HL-60 (cell line): ENCODE measurements around the gene OTOS.

Source experiments
- DNase-seq, 2 experiments: peaks; one replicate each; pipeline ENCODE4 v3.0.0-alpha.2; 2010 to 2020; ENCODE audit warnings: low read depth in 1 of 2, low spot score in 1 of 2
- H3K27ac ChIP-seq: fragments of 250-450 bp; sonication (Bioruptor Pico); replicated peaks from 2 replicates; pipeline ENCODE4 v1.5.1; 2020; ENCODE audit warnings: mild to moderate bottlenecking, moderate library complexity
- H3K27me3 ChIP-seq: fragments of 250-450 bp; sonication (Bioruptor Pico); 2 replicates; pipeline ENCODE4 v1.5.1; 2021; ENCODE audit warnings: mild to moderate bottlenecking, moderate library complexity; ENCODE audit not compliant: insufficient read depth, poor library complexity, severe bottlenecking
- H3K4me3 ChIP-seq: replicated peaks from 2 replicates; pipeline ENCODE4 v1.5.1; 2011; ENCODE audit warnings: mild to moderate bottlenecking, control low read depth, low read length; ENCODE audit not compliant: insufficient read depth
- CTCF ChIP-seq: IDR thresholded peaks from one replicate; pipeline ENCODE4 v1.5.1; 2011; ENCODE audit warnings: low read length, control low read depth, inconsistent platforms; ENCODE audit not compliant: insufficient read depth
- GABPA ChIP-seq: IDR thresholded peaks from 2 replicates; pipeline ENCODE4 v1.6.1; 2012; ENCODE audit warnings: low read depth
- POLR2AphosphoS5 ChIP-seq: IDR thresholded peaks from 2 replicates; pipeline ENCODE4 v1.6.1; 2012; ENCODE audit warnings: low read depth
- REST ChIP-seq: IDR thresholded peaks from 2 replicates; pipeline ENCODE4 v1.6.1; 2012; ENCODE audit warnings: low read depth; ENCODE audit not compliant: insufficient replicate concordance
- SPI1 ChIP-seq: IDR thresholded peaks from 2 replicates; pipeline ENCODE4 v1.6.1; 2012; ENCODE audit warnings: low read depth, mild to moderate bottlenecking, borderline replicate concordance

The OTOS gene

GRCh38 chr2:240155745-240156390, 15.4 kb upstream of the OTOS start:
- H3K27ac ChIP-seq = no peak overlapping the region
- H3K4me3 ChIP-seq = no peak overlapping the region
- no peak for DNase-seq
- no peaks in the 10 kb centered on the region for H3K27me3 ChIP-seq
- TF ChIP-seq GABPA (no peak), SPI1 (no peak), REST (no peak), CTCF (no peak), POLR2AphosphoS5 (no peak)

GRCh38 chr2:240155048-240155744, 14.7 kb upstream of the OTOS start:
- TF ChIP-seq SPI1 = no peak
- no peak for TF ChIP-seq REST
- no peak for TF ChIP-seq GABPA
- no peak for TF ChIP-seq POLR2AphosphoS5
- TF ChIP-seq CTCF = no peak
- no peak overlapping the region for H3K27ac ChIP-seq
- no peaks in the 10 kb centered on the region for H3K27me3 ChIP-seq
- no peak for DNase-seq
- no peak overlapping the region for H3K4me3 ChIP-seq

- Histone ChIP-seq H3K27ac (no peak overlapping the region), H3K4me3 (no peak overlapping the region), H3K27me3 (no peaks in the 10 kb centered on the region)
- TF ChIP-seq CTCF (no peak), GABPA (no peak), POLR2AphosphoS5 (no peak), SPI1 (no peak), REST (no peak)
- DNase-seq = no peak
These were observed 14.1 kb upstream of the OTOS start for GRCh38 chr2:240154606-240155005.
